ENCODE measurements around the gene SLC35A5. TPM values are rescaled to one million over a fixed set of nuclear protein-coding genes. Genes with fewer than 3 reads are reported as not detected.

SLC35A5 gene
- total and polyA plus RNA-seq, 7 donors: 7.2 to 32.1 (median 16.1) TPM

DNA sequence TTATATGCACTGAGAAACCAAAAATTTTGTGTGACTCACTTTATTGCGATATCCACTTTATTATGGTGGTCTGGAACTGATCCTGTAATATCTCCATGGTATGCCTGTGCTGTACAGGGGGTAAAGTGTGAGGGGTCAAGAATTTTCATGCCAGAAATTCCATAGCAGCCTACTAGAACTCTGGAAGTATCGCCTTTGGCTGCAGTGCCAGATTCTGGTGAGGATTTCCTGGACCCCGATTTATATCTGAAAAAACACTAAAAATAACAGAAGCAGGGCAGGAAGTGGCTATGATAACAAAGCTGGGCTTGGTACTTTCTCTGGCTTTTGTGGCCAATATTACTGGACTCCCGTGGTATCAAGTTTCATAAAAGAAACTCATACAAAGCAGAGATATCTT is 42.7 kb downstream of the SLC35A5 start:
- TF ChIP-seq POLR2A (IDR thresholded peaks at IDR 0.05): no peak
- no peak for TF ChIP-seq POLR2AphosphoS5 (IDR thresholded peaks at IDR 0.05)
- TF ChIP-seq EP300 (IDR thresholded peaks at IDR 0.05): no peak
- TF ChIP-seq, protein P1, sequence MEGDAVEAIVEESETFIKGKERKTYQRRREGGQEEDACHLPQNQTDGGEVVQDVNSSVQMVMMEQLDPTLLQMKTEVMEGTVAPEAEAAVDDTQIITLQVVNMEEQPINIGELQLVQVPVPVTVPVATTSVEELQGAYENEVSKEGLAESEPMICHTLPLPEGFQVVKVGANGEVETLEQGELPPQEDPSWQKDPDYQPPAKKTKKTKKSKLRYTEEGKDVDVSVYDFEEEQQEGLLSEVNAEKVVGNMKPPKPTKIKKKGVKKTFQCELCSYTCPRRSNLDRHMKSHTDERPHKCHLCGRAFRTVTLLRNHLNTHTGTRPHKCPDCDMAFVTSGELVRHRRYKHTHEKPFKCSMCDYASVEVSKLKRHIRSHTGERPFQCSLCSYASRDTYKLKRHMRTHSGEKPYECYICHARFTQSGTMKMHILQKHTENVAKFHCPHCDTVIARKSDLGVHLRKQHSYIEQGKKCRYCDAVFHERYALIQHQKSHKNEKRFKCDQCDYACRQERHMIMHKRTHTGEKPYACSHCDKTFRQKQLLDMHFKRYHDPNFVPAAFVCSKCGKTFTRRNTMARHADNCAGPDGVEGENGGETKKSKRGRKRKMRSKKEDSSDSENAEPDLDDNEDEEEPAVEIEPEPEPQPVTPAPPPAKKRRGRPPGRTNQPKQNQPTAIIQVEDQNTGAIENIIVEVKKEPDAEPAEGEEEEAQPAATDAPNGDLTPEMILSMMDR (IDR thresholded peaks at IDR 0.05): no peak
- no peaks in the 10 kb centered on the region for H3K4me1 ChIP-seq
- WGBS, 2 donors: 50 to 60% methylated on average over 4 of the region's 4 CpGs
- no peak overlapping the region for H3K4me3 ChIP-seq
- no peaks in the 10 kb centered on the region for H3K27me3 ChIP-seq
- DNase-seq: no peak
- H3K9me3 ChIP-seq: no peaks in the 10 kb centered on the region
- H3K27ac ChIP-seq: no peak overlapping the region
- peaks cover 0 to 49% (median 7%) of the 10 kb centered on the region in 4 donors for H3K36me3 ChIP-seq
- intact Hi-C loops (cut with DNase I): no loop called here

GRCh38 chr3:112605285-112605684 is 43.4 kb downstream of the SLC35A5 start:
- Histone ChIP-seq H3K27ac (no peak overlapping the region), H3K36me3 (peaks cover 0 to 56% (median 7%) of the 10 kb centered on the region in 4 donors), H3K4me3 (no peak overlapping the region), H3K27me3 (no peaks in the 10 kb centered on the region), H3K4me1 (no peaks in the 10 kb centered on the region), H3K9me3 (no peaks in the 10 kb centered on the region)
- intact Hi-C loops (cut with DNase I): no loop called here
- TF ChIP-seq, protein P1 (IDR thresholded peaks at IDR 0.05): no peak
- no peak for DNase-seq
- 80 to 86% methylated on average over 9 of the region's 9 CpGs for WGBS, 2 donors

DNA sequence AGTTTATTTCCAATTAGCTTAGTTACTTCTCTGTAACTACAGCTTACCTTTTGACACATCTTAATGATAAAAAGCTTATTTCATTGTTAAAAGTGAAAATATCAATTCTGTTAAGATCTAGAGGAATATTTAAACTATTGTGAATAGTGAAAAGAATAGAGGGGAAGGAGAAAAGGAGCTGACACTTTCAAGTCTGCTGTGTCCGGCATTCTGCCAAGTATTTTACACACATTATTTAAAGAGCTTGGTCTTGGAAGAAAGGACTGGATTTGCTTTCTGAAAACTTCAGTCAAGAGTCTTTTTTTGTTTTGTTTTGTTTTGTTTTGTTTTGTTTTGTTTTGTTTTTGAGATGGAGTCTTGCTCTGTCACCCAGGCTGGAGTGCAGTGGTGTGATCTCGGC is 44.3 kb downstream of the SLC35A5 start:
- Histone ChIP-seq H3K36me3 (peaks cover 0 to 56% (median 7%) of the 10 kb centered on the region in 4 donors), H3K4me1 (no peaks in the 10 kb centered on the region), H3K27me3 (no peaks in the 10 kb centered on the region), H3K4me3 (no peak overlapping the region), H3K27ac (no peak overlapping the region), H3K9me3 (no peaks in the 10 kb centered on the region)
- intact Hi-C loops (cut with DNase I): no loop called here
- WGBS, 2 donors: 94% methylated on average over 2 of the region's 2 CpGs
- no peak for DNase-seq
- TF ChIP-seq POLR2AphosphoS5 (IDR thresholded peaks at IDR 0.05): no peak
- no peak for TF ChIP-seq POLR2A (IDR thresholded peaks at IDR 0.05)
- TF ChIP-seq EP300 (IDR thresholded peaks at IDR 0.05): no peak
- TF ChIP-seq, protein P1 (IDR thresholded peaks at IDR 0.05): no peak

DNA sequence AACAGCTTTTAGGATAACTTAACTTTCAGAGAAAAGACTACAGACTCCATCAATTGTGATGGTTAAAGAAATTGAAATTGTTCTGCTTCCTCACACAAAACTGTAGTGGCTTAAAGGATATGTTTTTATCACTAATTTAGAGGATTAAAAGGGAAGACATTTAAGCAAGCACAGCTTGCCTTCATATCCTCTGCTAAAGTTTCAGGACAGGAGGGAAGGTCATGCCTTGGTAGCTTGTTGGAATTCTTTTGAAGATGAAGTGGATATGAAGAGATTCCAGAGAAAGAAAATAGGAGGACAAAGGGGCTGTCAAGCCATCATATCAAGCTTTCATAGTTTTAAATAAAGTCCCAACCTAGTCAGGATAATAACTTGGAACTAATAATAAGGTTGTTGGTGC is 46.0 kb downstream of the SLC35A5 start:
- Histone ChIP-seq H3K36me3 (peaks cover 0 to 64% (median 7%) of the 10 kb centered on the region in 4 donors), H3K4me3 (no peak overlapping the region), H3K4me1 (no peaks in the 10 kb centered on the region), H3K27me3 (no peaks in the 10 kb centered on the region), H3K27ac (no peak overlapping the region), H3K9me3 (no peaks in the 10 kb centered on the region)
- intact Hi-C loops (cut with DNase I): no loop called here
- no peak for DNase-seq
- TF ChIP-seq POLR2AphosphoS5 (IDR thresholded peaks at IDR 0.05): no peak

- H3K4me3 ChIP-seq: no peak overlapping the region
- no peak overlapping the region for H3K27ac ChIP-seq
- TF ChIP-seq EP300 (IDR thresholded peaks at IDR 0.05): no peak
- no peaks in the 10 kb centered on the region for H3K9me3 ChIP-seq
- H3K27me3 ChIP-seq: no peaks in the 10 kb centered on the region
- H3K4me1 ChIP-seq: no peaks in the 10 kb centered on the region
- WGBS, 2 donors: 81 to 87% methylated on average over 3 of the region's 3 CpGs
- peaks cover 0 to 67% (median 6%) of the 10 kb centered on the region in 4 donors for H3K36me3 ChIP-seq
- DNase-seq: no peak
- intact Hi-C loops (cut with DNase I): no loop called here
Measured at GRCh38 chr3:112610121-112610520, 48.3 kb downstream of the SLC35A5 start.

DNA sequence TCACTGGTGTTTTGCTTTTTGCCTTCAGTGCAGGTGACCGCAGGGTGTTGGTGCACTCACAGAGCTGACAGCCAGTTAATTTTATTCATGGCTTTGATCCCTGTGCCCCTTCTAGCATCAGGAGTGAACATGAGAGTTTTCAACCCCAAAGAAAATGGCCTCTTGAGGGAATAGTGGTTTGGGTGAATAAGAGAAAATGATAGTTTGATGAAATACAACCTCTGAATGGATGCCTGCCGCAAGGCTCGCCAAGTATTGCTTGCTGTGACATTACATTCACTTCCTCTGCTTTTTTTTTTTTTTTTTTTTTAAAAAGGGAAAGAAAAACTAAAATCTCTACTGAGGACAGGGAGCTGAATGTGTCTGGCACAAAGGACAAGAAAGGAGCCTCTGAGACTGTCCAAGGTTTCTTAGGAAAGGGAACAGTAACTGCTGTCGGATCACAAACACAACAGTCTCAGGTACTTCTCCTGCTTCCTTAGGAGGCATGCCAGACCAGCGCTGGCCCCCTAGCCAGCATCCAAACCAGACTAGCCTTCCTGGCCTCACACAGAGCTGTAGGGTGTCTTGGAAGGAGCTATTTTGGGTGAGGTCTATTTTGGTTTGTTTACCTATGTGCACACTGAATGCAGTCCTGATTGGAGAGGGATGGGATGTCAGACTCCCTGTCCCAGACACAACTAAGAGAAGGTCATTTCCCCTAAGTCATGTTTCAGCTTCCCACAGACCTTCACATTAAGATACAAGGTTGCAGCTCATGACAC is 50.1 kb downstream of the SLC35A5 start:
- Histone ChIP-seq H3K4me3 (no peak overlapping the region), H3K4me1 (no peaks in the 10 kb centered on the region), H3K27ac (no peak overlapping the region), H3K27me3 (no peaks in the 10 kb centered on the region), H3K9me3 (no peaks in the 10 kb centered on the region), H3K36me3 (peaks cover 0 to 65% (median 6%) of the 10 kb centered on the region in 4 donors)
- DNase-seq: no peak
- TF ChIP-seq, protein P1 (IDR thresholded peaks at IDR 0.05): no peak
- TF ChIP-seq EP300 (IDR thresholded peaks at IDR 0.05) (no peak), POLR2AphosphoS5 (IDR thresholded peaks at IDR 0.05) (no peak), POLR2A (IDR thresholded peaks at IDR 0.05) (no peak)
- 83% methylated on average over 5 of the region's 5 CpGs for WGBS, 2 donors
- intact Hi-C loops (cut with DNase I): no loop called here
